Mesothelial cell of epicardium (in vitro differentiated cells): ENCODE data around the gene ZNF507. TPM values are rescaled to one million over a fixed set of nuclear protein-coding genes. Genes with fewer than 3 reads are reported as not detected.

Source experiments
- DNase-seq, 2 experiments: peaks; one replicate each; pipeline ENCODE4 v3.0.0; 2021; ENCODE audit warnings: low spot score in 2 of 2; ENCODE audit not compliant: unreplicated experiment in 2 of 2
- H3K27ac Mint-ChIP-seq: 2 replicates; pipeline ENCODE4 v1.8.0; 2021; ENCODE audit warnings: mixed read lengths
- H3K27me3 Mint-ChIP-seq: 2 replicates; pipeline ENCODE4 v1.8.0; 2021; ENCODE audit warnings: low read depth, mixed read lengths
- H3K36me3 Mint-ChIP-seq: 2 replicates; pipeline ENCODE4 v1.8.0; 2021; ENCODE audit warnings: mixed read lengths
- H3K4me1 Mint-ChIP-seq: 2 replicates; pipeline ENCODE4 v1.8.0; 2021; ENCODE audit warnings: mixed read lengths
- H3K4me3 Mint-ChIP-seq: 2 replicates; pipeline ENCODE4 v1.8.0; 2021; ENCODE audit warnings: mild to moderate bottlenecking, moderate library complexity, mixed read lengths
- H3K9me3 Mint-ChIP-seq: 2 replicates; pipeline ENCODE4 v1.8.0; 2021; ENCODE audit warnings: mixed read lengths
- total RNA-seq: library from RNA; stranded (reverse); gene quantifications from 3 replicates; pipeline ENCODE4 v1.2.1, GENCODE V29; 2021
- TF ChIP-seq, protein P1 (sequence below): fragments of 200-600 bp; sonication (generic); IDR thresholded peaks from one replicate; pipeline ENCODE4 v1.5.0; 2021; ENCODE audit warnings: antibody characterized with exemption; ENCODE audit not compliant: unreplicated experiment

The ZNF507 gene
- total RNA-seq, 1 donor from 2014 or later: 33.6 TPM

- H3K4me1 Mint-ChIP-seq: peaks cover 19% of the 10 kb centered on the region
- no peaks in the 10 kb centered on the region for H3K36me3 Mint-ChIP-seq
- H3K27me3 Mint-ChIP-seq: no peaks in the 10 kb centered on the region
- no peak for DNase-seq
- no peaks in the 10 kb centered on the region for H3K9me3 Mint-ChIP-seq
- no peak overlapping the region for H3K27ac Mint-ChIP-seq
- TF ChIP-seq, protein P1, sequence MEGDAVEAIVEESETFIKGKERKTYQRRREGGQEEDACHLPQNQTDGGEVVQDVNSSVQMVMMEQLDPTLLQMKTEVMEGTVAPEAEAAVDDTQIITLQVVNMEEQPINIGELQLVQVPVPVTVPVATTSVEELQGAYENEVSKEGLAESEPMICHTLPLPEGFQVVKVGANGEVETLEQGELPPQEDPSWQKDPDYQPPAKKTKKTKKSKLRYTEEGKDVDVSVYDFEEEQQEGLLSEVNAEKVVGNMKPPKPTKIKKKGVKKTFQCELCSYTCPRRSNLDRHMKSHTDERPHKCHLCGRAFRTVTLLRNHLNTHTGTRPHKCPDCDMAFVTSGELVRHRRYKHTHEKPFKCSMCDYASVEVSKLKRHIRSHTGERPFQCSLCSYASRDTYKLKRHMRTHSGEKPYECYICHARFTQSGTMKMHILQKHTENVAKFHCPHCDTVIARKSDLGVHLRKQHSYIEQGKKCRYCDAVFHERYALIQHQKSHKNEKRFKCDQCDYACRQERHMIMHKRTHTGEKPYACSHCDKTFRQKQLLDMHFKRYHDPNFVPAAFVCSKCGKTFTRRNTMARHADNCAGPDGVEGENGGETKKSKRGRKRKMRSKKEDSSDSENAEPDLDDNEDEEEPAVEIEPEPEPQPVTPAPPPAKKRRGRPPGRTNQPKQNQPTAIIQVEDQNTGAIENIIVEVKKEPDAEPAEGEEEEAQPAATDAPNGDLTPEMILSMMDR: no peak
- no peak overlapping the region for H3K4me3 Mint-ChIP-seq
Observed at GRCh38 chr19:32401992-32402391, 56.6 kb downstream of the ZNF507 start.

- peaks cover 5% of the 10 kb centered on the region for H3K36me3 Mint-ChIP-seq
- H3K4me3 Mint-ChIP-seq: peak overlapping the region; percentile 86
- peak overlapping the region; percentile 98 for H3K27ac Mint-ChIP-seq
- no peaks in the 10 kb centered on the region for H3K27me3 Mint-ChIP-seq
- H3K9me3 Mint-ChIP-seq: no peaks in the 10 kb centered on the region
- peaks cover 25% of the 10 kb centered on the region for H3K4me1 Mint-ChIP-seq
- TF ChIP-seq, protein P1: no peak
- no peak for DNase-seq
Observed at GRCh38 chr19:32403291-32403995, 58.0 kb downstream of the ZNF507 start.

- Mint-ChIP-seq H3K4me1 (peaks cover 25% of the 10 kb centered on the region), H3K9me3 (no peaks in the 10 kb centered on the region), H3K4me3 (peak overlapping the region; percentile 86), H3K27ac (peak overlapping the region; percentile 98), H3K36me3 (peaks cover 13% of the 10 kb centered on the region), H3K27me3 (no peaks in the 10 kb centered on the region)
- TF ChIP-seq, protein P1: no peak
- no peak for DNase-seq
Observed at GRCh38 chr19:32404213-32404932, 59.0 kb downstream of the ZNF507 start.

- peaks cover 14% of the 10 kb centered on the region for H3K36me3 Mint-ChIP-seq
- TF ChIP-seq, protein P1: no peak
- H3K4me1 Mint-ChIP-seq: peaks cover 25% of the 10 kb centered on the region
- no peaks in the 10 kb centered on the region for H3K9me3 Mint-ChIP-seq
- peak overlapping the region; percentile 98 for H3K27ac Mint-ChIP-seq
- peak; percentile 31 to 67 for DNase-seq
- H3K27me3 Mint-ChIP-seq: no peaks in the 10 kb centered on the region
- H3K4me3 Mint-ChIP-seq: peak overlapping the region; percentile 86
Observed at GRCh38 chr19:32404933-32405430, 59.6 kb downstream of the ZNF507 start.

- H3K27ac Mint-ChIP-seq: peak within 1 kb of the TSS; percentile 98
- TF ChIP-seq, protein P1: no peak
- peak; percentile 90 to 99 for DNase-seq
- peaks cover 17% of the 10 kb centered on the region for H3K36me3 Mint-ChIP-seq
- H3K9me3 Mint-ChIP-seq: no peaks in the 10 kb centered on the region
- H3K27me3 Mint-ChIP-seq: no peaks in the 10 kb centered on the region
- peaks cover 25% of the 10 kb centered on the region for H3K4me1 Mint-ChIP-seq
- peak within 1 kb of the TSS; percentile 86 for H3K4me3 Mint-ChIP-seq
Observed at GRCh38 chr19:32405431-32406160, 60.2 kb downstream of the ZNF507 start, which contains the start of gene DPY19L3. DPY19L3 (plus strand) TSS chr19:32405770; CDS start chr19:32408254, 2,484 bp downstream.
